ENCODE results near the gene FAM237A.

DNA sequence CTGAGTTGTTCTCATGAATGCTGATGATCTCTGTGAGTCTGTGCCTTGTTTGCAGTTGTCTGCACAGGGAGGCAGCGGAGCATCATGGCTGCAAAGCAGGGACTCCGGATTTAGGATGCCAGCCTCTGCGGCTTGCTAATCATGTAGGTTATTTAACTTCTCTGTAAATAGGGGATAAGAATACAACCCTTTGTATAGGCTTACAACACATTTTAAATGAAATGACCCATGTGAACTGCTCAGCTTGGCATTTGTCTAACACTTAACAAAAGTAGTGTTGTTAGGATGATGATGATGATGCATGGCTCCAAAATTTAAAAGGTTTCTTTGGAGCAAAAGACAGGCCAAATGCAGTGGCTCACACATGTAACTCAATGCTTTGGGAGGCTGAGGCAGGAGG lies 56.5 kb downstream of the FAM237A start:
- TF ChIP-seq POLR2AphosphoS5 (IDR thresholded peaks at IDR 0.05) (no peak), POLR2A (IDR thresholded peaks at IDR 0.05; ENCODE audit: low read depth) (no peak), EP300 (IDR thresholded peaks at IDR 0.05) (no peak)
- TF ChIP-seq, protein P1, sequence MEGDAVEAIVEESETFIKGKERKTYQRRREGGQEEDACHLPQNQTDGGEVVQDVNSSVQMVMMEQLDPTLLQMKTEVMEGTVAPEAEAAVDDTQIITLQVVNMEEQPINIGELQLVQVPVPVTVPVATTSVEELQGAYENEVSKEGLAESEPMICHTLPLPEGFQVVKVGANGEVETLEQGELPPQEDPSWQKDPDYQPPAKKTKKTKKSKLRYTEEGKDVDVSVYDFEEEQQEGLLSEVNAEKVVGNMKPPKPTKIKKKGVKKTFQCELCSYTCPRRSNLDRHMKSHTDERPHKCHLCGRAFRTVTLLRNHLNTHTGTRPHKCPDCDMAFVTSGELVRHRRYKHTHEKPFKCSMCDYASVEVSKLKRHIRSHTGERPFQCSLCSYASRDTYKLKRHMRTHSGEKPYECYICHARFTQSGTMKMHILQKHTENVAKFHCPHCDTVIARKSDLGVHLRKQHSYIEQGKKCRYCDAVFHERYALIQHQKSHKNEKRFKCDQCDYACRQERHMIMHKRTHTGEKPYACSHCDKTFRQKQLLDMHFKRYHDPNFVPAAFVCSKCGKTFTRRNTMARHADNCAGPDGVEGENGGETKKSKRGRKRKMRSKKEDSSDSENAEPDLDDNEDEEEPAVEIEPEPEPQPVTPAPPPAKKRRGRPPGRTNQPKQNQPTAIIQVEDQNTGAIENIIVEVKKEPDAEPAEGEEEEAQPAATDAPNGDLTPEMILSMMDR (IDR thresholded peaks at IDR 0.05) = no peak

Data from esophagus muscularis mucosa (tissue), 4 donors.